WERI-Rb-1 (cell line): ENCODE measurements around the gene SLC39A10.

Experiments
- DNase-seq: peaks from one replicate; pipeline ENCODE4 v3.0.0-alpha.2; 2020
- H3K27ac ChIP-seq: fragments of 250-450 bp; sonication (Bioruptor Pico); 2 replicates; pipeline ENCODE4 v1.5.1; 2020; ENCODE audit warnings: mild to moderate bottlenecking, moderate library complexity
- H3K27me3 ChIP-seq: fragments of 250-450 bp; sonication (Bioruptor Pico); 2 replicates; pipeline ENCODE4 v1.5.1; 2021; ENCODE audit warnings: mild to moderate bottlenecking, low read depth, moderate library complexity; ENCODE audit not compliant: insufficient read depth, severe bottlenecking
- H3K36me3 ChIP-seq: fragments of 250-450 bp; sonication (Bioruptor Pico); 2 replicates; pipeline ENCODE4 v1.5.1; 2020; ENCODE audit warnings: mild to moderate bottlenecking, moderate library complexity
- H3K4me3 ChIP-seq: 2 replicates; pipeline ENCODE4 v1.5.1; 2011; ENCODE audit warnings: low read depth, mild to moderate bottlenecking, control low read depth, low read length
- H3K9me3 ChIP-seq: fragments of 250-450 bp; sonication (Bioruptor Pico); 2 replicates; pipeline ENCODE4 v1.5.1; 2021; ENCODE audit warnings: mild to moderate bottlenecking, moderate library complexity; ENCODE audit not compliant: severe bottlenecking
- CTCF ChIP-seq: IDR thresholded peaks from 2 replicates; pipeline ENCODE4 v1.5.1; 2011; ENCODE audit warnings: low read depth, mild to moderate bottlenecking, control low read depth, inconsistent platforms, low read length

Gene SLC39A10

GRCh38 chr2:195656859-195657633 lies at the start of gene SLC39A10:
SLC39A10 (plus strand) TSS chr2:195657226; CDS start chr2:195680043, 22,817 bp downstream.
- Histone ChIP-seq H3K36me3 (0 out of 2 replicates have a peak, but pooled peaks cover 2% of the 10 kb centered on the region), H3K9me3 (no peaks in the 10 kb centered on the region), H3K4me3 (peak within 1 kb of the TSS; percentile 97), H3K27ac (peak within 1 kb of the TSS; percentile 93), H3K27me3 (no peaks in the 10 kb centered on the region)
- peak; percentile 93 for DNase-seq
- no peak for TF ChIP-seq CTCF

GRCh38 chr2:195608768-195609454 lies 48.1 kb upstream of the SLC39A10 start:
- no peaks in the 10 kb centered on the region for H3K27me3 ChIP-seq
- no peak for TF ChIP-seq CTCF
- no peak overlapping the region for H3K27ac ChIP-seq
- DNase-seq: no peak
- no peaks in the 10 kb centered on the region for H3K9me3 ChIP-seq
- H3K4me3 ChIP-seq: no peak overlapping the region
- no peaks in the 10 kb centered on the region for H3K36me3 ChIP-seq

GRCh38 chr2:195610717-195611116 lies 46.3 kb upstream of the SLC39A10 start:
- DNase-seq: no peak
- no peaks in the 10 kb centered on the region for H3K9me3 ChIP-seq
- no peak overlapping the region for H3K4me3 ChIP-seq
- TF ChIP-seq CTCF: no peak
- H3K27me3 ChIP-seq: no peaks in the 10 kb centered on the region
- no peaks in the 10 kb centered on the region for H3K36me3 ChIP-seq
- H3K27ac ChIP-seq: no peak overlapping the region

- no peak for TF ChIP-seq CTCF
- H3K27ac ChIP-seq: no peak overlapping the region
- DNase-seq: no peak
- no peak overlapping the region for H3K4me3 ChIP-seq
- H3K27me3 ChIP-seq: no peaks in the 10 kb centered on the region
- no peaks in the 10 kb centered on the region for H3K9me3 ChIP-seq
- no peaks in the 10 kb centered on the region for H3K36me3 ChIP-seq
Observed at GRCh38 chr2:195612611-195613495, 44.2 kb upstream of the SLC39A10 start.

GRCh38 chr2:195613922-195614321 lies 43.1 kb upstream of the SLC39A10 start:
- Histone ChIP-seq H3K27me3 (no peaks in the 10 kb centered on the region), H3K36me3 (no peaks in the 10 kb centered on the region), H3K27ac (no peak overlapping the region), H3K4me3 (no peak overlapping the region), H3K9me3 (no peaks in the 10 kb centered on the region)
- no peak for DNase-seq
- TF ChIP-seq CTCF: no peak
